HG03139 (cell line): ENCODE results near the gene CDX2.
"Not testable (repeated sequence)": the region's sequence is repeated elsewhere in the genome, so short reads cannot be mapped to it uniquely, and the experiment has no call there.

Experiments used
- ATAC-seq: cut with Tn5 transposase; IDR thresholded peaks from one replicate; pipeline ENCODE4 v1.9.1; 2021; ENCODE audit not compliant: unreplicated experiment

CDX2 gene

DNA sequence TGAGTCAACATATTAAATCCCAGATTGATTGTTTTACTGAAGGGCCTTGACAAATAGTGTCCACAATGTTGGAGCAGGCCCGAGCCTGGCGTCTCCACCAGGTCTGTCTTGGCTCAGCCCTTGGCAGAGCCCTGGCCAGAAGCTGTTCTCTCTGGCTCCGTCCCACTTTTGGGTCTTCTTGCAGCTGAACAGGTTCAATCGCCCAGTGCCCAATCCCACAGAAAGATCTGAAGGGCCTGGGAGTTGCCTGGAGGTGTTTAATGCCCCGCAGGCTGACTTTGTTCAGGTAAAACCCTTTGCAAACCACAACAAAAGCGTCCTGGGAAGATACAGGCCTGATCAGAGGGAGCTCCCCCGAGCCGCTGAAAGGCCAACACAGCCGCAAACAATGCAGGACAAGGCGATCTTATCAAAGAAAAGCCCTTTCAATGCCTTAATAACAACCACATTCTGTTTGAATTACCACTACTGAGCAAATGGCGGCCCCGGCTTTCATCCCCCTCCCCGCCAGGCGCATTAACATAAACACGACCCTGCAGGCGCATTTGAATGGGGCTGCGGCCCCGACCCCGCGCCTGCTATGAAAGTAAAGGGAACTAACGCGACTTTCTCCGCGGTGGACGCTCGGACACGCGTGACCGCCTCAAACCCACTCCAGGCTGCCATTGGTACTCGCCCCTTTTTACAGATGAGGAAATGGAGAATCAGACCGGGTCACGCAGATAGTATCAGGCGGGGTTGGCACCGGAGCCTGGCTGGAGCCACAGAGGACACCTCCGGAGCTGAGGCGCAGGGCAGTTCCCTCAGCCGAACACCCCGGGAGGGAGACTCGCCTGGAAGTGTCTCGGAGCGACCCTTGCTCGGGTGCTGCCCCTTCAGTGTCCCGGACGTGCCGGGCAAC, 3.1 kb downstream of the CDX2 start:
- no peak for ATAC-seq

DNA sequence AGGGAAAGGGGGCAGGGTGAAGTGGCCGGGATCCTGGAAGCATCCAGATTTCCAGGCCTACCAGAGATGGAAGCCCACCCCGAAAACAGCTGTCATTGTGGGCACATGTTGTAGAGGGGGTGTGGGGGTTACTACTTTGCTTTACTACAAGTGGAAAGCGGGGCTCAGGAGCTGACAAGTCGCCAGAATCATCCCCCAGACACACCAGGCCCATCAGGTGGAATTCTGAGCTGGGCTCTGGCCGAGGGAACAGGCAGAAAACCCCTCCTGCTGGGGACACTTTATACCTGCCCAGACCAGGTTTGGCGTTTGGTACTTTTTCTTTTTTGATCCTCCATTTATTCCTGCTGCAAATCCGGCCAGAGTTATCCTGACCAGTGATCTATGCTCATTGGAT, 3.8 kb downstream of the CDX2 start:
- no peak for ATAC-seq

DNA sequence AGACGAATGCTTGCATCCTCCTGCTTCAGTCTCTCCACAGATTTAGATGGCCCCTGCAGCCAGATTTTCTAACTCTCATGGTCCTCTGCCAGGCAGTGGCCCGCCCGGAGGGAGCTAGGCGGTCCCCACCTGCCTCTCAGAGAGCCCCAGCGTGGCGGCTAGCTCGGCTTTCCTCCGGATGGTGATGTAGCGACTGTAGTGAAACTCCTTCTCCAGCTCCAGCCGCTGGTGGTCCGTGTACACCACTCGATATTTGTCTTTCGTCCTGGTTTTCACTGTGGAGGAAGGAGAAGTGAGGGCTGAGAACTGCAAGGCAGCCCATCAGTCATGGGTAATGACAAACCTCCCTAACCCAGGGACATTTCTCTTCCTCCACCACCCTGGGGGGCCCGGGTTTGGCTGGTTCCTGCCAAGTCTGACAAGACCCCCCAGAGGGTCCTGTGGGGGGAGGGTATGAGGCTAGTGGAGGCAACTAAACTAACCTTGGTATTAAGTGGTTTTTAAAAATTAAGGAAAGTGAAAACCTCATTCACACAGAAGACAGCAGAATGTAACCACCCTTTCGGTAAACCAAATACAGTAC, 4.3 kb downstream of the CDX2 start:
- ATAC-seq: no peak

DNA sequence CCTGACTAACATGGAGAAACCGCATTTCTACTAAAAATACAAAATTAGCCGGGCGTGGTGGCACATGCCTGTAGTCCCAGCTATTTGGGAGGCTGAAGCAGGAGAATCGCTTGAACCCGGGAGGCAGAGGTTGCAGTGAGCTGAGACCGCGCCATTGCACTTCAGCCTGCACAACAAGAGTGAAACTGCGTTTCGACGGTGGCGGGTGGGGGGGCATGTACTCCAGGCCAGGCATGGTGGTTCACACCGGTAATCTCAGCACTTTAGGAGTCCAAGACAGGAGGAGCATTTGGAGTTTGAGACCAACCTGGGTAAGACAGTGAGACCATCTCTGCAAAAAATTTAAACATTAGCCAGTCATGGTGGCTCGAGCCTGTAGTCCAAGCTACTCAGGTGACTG, 4.9 kb downstream of the CDX2 start:
- not testable (repeated sequence) for ATAC-seq

GRCh38 chr13:27963491-27963890, 5.6 kb downstream of the CDX2 start:
- no peak for ATAC-seq

- ATAC-seq: no peak
Measured at GRCh38 chr13:27962982-27963381, 6.1 kb downstream of the CDX2 start.

GRCh38 chr13:27962128-27962841, 6.8 kb downstream of the CDX2 start:
- no peak for ATAC-seq

DNA sequence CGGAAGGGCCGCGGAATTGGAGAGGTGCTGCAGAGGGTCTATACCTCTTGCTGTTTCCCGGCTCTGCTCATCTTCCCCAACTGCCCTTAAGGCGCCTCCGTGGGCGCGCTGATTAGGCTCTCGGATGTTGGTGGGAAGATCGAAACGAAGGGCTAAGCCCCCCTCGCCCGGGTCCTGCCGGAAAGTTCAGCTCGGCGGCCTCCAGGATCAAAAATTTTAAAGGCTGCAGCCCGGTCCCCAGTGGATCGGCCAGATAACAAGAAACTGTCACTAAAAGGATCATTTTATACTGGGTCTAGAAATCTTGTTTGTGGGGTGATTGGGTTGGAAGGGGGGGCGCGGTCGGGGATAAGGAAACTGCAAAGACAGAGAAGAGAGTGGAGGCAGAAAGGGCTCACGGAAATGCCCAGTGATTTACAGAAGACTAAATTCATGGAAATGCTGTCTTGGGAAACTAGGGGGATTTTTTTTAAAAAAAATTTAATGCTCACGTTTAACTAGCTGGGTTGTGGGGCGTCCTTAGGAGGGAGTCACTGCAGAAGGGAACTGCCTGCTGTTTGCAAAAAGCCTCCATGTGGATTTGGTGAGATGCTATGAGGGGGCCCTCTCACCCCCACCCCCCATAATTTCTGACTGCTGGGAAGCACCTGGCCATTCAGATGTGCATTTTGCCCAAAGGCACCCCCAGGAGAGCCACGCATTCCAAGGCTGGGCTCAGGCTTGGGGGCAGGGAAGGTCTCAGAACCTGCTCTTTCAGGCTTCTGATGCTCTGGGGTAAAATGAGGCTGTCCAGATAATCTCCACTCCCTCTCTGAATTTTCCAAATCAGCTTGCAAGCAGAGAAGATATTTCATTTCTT, 7.7 kb downstream of the CDX2 start:
- ATAC-seq: no peak

- no peak for ATAC-seq
Measured at GRCh38 chr13:27960362-27961226, 8.5 kb downstream of the CDX2 start.

GRCh38 chr13:27959976-27960361, 9.1 kb downstream of the CDX2 start:
- no peak for ATAC-seq

DNA sequence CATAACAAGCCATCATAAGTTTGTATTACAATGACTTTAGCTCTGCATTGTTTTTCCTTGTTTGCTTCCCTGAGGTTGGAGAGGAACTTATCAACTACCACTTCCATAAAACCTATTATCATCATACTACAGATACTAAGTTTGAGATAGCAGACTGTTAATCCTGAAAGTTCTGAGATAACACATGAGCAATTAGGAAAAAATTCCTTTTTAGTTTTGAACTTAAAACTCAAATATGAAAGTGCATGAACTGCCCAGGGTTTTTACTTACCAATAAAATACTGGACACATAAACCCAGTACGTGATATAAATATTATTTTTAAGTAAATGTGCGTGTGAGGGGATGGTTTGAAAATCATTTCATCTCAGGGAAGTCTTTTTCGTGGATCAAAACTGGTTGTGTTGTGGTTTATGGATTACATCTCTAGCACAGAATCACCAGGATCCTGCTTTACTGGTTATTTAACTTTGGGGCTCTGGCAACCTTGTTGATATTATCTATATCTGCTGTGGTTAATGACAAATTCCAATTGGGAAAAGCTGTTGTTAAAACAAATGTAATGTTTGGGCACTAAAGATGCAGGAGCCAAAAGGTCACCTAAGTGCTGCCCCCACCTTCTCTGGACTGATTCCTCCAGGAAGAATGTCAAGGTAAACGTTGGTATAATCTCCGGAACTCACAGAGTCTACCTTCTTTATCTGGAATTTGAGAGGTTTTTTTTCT, 12.4 kb downstream of the CDX2 start:
- no peak for ATAC-seq

GRCh38 chr13:27955014-27955591, 14.0 kb downstream of the CDX2 start:
- ATAC-seq: no peak

DNA sequence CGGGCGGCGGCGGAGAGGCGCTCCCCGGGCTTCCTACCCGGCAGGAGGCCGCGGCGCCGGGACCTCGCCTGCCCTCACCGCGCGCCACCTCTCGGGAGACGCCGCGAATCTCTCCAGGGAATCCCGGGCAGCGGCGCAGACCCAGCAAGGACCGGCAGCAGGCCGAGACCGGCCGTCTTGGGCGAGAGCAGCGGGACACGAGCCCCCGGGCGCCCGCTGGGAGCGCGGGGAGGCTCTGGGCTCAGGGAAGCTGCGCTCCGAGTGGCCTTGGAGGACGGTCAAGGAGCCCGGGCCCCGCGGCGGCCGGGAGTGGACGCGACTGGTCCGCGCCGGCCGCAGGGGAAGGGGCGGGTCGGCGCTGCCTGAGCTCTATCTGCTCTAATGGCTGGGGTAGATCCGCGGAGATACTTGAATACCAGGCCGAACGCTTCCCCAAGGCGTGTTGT, 14.7 kb downstream of the CDX2 start:
- peak; percentile 20 for ATAC-seq

- ATAC-seq: peak; percentile 86
Measured at GRCh38 chr13:27953676-27954405, 15.3 kb downstream of the CDX2 start.

- no peak for ATAC-seq
Measured at GRCh38 chr13:27952876-27953675, 16.0 kb downstream of the CDX2 start.

- no peak for ATAC-seq
Measured at GRCh38 chr13:27942972-27943371, 26.1 kb downstream of the CDX2 start.

- no peak for ATAC-seq
Measured at GRCh38 chr13:27933580-27934328, 35.4 kb downstream of the CDX2 start.
